Body of pancreas (tissue), 4 donors: ENCODE data around the gene USP35.

Experiments
- POLR2A ChIP-seq, 3 donors: fragments of 450-650 bp; IDR thresholded peaks; one replicate each; pipeline ENCODE4 v1.6.1; 2016; ENCODE audit warnings: antibody characterized with exemption in 3 of 3, mild to moderate bottlenecking in 2 of 3
- TF ChIP-seq, protein P1 (sequence below), 7 experiments: fragments of 450-650 bp in 4 of 7; fragments of 200-600 bp in 3 of 7; sonication (generic) in 3 of 7; IDR thresholded peaks; one replicate each; pipeline ENCODE4 v1.5.1; 2016 to 2019; ENCODE audit warnings: antibody characterized with exemption in 7 of 7

DNA sequence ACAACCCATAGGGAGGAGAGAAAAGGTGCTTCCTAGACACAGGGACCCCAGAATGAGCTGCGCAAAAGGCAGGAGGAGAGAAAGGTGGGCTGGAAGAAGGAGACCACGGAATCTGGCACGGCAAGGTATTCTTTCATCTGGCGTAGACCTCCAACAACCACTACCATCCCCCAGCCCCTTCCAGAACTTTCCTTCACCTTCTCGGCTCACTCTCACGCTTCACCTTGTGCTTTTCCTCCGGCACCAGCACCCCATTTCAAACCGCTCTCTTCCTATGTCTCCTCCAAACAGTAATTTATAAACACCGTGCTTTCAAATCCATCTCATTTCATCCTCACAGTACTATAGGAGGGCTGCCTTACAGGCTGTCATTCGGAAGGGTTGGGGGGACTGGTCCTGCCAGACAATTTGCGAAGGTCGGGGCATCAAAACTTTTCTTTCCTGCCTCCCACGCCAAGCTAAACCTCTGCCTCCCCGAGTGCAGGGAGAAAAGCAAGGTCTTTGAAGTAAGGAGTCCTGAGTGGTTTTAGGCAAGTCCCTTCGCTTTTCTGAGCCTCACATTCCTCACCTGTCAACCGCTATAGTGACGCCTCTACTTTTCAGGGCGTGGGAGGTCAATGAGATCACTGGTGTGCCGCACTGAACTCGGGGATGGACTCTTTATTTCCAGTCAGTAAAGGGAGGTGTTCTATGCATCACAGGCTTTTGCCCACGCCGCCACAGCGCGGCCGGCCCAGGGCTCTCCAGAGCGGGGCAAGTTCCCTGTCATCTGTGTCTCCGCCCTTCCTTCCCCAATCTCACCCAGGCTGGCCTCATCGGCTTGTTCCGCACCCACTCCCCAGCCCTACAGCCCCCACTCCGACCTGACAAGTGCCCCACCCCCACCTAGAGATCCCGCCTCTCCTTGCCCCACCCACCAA, 1.1 kb upstream of the USP35 start:
- TF ChIP-seq, protein P1, sequence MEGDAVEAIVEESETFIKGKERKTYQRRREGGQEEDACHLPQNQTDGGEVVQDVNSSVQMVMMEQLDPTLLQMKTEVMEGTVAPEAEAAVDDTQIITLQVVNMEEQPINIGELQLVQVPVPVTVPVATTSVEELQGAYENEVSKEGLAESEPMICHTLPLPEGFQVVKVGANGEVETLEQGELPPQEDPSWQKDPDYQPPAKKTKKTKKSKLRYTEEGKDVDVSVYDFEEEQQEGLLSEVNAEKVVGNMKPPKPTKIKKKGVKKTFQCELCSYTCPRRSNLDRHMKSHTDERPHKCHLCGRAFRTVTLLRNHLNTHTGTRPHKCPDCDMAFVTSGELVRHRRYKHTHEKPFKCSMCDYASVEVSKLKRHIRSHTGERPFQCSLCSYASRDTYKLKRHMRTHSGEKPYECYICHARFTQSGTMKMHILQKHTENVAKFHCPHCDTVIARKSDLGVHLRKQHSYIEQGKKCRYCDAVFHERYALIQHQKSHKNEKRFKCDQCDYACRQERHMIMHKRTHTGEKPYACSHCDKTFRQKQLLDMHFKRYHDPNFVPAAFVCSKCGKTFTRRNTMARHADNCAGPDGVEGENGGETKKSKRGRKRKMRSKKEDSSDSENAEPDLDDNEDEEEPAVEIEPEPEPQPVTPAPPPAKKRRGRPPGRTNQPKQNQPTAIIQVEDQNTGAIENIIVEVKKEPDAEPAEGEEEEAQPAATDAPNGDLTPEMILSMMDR (IDR thresholded peaks at IDR 0.05), result no peak
- TF ChIP-seq POLR2A (IDR thresholded peaks at IDR 0.05), result no peak
